ENCODE results near the gene PRKACG. TPM values are rescaled to one million over a fixed set of nuclear protein-coding genes. Genes with fewer than 3 reads are reported as not detected.
A peak's percentile ranks its signal among the peaks of the same experiment; 100 is the strongest.

Gene PRKACG
- total RNA-seq, 6 experiments from 2014 or later = not detected

DNA sequence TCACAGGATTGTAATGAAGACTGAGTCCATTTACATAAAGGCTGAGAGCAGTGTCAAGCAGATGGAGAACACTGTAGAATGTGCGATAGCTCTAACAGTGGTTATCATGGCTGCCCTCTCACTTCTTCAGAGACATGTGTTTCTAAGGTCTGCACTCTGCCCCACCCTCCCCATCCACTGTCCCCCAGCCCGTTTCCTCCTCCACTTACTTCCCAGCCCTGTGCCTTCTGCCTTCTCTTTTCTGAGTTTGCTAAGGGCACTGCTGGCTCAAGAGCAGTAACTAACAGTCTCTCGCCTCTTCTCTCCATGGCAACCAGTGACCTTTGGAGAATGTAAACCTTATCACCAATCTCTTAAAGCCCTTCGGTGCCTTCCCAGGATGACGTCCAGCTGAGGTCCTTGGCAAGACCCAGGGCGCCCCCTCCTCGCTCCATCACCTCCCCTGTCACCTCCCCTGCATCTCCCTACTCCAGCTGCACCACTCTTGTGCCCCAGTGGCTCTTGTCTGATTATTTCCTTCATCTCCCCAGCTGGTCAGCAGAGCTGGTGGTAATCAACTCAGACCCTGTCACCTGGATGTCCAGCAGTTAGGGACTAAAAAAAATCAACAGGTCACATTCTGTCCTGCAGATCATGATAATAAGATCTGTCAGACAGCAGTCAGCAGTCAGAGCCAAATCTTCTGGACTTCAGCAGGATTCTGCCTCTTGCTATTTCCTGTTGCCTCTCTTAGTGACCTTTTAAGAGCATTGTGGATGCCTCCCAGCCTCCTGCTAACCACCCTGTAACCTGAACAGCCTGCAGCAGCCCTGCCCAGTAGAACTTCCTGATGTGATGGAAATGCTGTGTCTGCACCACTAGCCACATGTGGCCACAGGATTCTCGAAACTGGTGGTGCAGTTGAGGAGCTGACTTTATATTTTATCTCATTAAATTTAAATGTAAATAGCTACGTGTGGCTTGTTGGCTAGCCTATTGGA is 30.6 kb upstream of the PRKACG start:
- Mint-ChIP-seq H3K27me3 (ENCODE audit: insufficient read depth) (no peaks in the 10 kb centered on the region; the same call in 1 of the 2 replicates), H3K9me3 (no peaks in the 10 kb centered on the region), H3K4me3 (no peak overlapping the region), H3K27ac (peak overlapping the region; percentile 47; the same call in 1 of the 2 replicates), H3K4me1 (ENCODE audit: low read depth) (peaks cover 9% of the 10 kb centered on the region), H3K36me3 (ENCODE audit: low read depth) (peaks cover 5% of the 10 kb centered on the region; the same call in 1 of the 2 replicates)
- TF ChIP-seq, protein P1, sequence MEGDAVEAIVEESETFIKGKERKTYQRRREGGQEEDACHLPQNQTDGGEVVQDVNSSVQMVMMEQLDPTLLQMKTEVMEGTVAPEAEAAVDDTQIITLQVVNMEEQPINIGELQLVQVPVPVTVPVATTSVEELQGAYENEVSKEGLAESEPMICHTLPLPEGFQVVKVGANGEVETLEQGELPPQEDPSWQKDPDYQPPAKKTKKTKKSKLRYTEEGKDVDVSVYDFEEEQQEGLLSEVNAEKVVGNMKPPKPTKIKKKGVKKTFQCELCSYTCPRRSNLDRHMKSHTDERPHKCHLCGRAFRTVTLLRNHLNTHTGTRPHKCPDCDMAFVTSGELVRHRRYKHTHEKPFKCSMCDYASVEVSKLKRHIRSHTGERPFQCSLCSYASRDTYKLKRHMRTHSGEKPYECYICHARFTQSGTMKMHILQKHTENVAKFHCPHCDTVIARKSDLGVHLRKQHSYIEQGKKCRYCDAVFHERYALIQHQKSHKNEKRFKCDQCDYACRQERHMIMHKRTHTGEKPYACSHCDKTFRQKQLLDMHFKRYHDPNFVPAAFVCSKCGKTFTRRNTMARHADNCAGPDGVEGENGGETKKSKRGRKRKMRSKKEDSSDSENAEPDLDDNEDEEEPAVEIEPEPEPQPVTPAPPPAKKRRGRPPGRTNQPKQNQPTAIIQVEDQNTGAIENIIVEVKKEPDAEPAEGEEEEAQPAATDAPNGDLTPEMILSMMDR (IDR thresholded peaks at IDR 0.05) = no peak
- no peak for DNase-seq

DNA sequence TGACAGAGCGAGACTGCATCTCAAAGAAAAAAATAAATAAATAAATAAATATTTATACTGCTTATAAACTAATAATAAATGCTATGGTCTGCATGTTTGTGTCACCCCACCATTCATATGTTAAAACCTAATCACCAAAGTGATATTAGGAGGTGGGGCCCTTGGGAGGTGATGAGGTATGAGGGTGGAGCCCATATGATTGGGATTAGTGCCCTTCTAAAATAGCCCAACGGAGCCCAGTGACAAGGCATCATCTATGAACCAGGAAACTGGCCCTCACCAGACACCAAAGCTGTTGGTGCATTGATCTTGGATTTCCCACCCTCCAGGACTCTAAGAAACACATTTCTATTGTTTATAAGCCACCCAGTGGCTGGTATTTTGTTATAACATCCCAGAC is 26.7 kb upstream of the PRKACG start:
- H3K4me3 Mint-ChIP-seq = no peak overlapping the region
- no peak for DNase-seq
- H3K27ac Mint-ChIP-seq = no peak overlapping the region
- H3K27me3 Mint-ChIP-seq (ENCODE audit: insufficient read depth) = no peaks in the 10 kb centered on the region; the same call in 1 of the 2 replicates
- H3K36me3 Mint-ChIP-seq (ENCODE audit: low read depth) = no peaks in the 10 kb centered on the region
- peaks cover 20% of the 10 kb centered on the region for H3K4me1 Mint-ChIP-seq (ENCODE audit: low read depth)
- no peaks in the 10 kb centered on the region for H3K9me3 Mint-ChIP-seq
- TF ChIP-seq, protein P1 (IDR thresholded peaks at IDR 0.05) = 0 out of 2 replicates have a peak, but pooled peaks have one; percentile 17

DNA sequence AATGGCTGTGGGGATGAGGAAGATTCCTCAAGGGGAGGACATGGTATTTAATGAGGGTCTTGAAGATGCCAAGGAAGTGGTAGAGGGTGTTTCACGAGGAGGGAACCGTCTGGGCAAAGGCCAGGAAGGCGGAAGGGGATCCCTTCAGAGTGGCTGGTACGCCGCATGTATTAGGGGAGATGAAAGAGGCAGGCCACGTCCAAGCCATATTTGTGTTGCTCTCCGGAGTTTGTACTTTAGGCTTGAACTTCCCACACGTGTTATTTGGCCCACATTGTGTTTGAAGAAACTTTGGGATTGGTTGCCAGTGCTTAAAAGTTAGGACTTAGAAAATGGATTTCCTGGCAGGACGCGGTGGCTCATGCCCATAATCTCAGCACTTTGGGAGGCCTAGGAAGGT is 22.9 kb upstream of the PRKACG start:
- Mint-ChIP-seq H3K27me3 (ENCODE audit: insufficient read depth) (peaks cover 2% of the 10 kb centered on the region), H3K4me3 (peak overlapping the region; percentile 93), H3K4me1 (ENCODE audit: low read depth) (peaks cover 10% of the 10 kb centered on the region), H3K9me3 (no peaks in the 10 kb centered on the region), H3K36me3 (ENCODE audit: low read depth) (no peaks in the 10 kb centered on the region), H3K27ac (peak overlapping the region; percentile 52)
- TF ChIP-seq, protein P1 (IDR thresholded peaks at IDR 0.05) = no peak
- DNase-seq = no peak

DNA sequence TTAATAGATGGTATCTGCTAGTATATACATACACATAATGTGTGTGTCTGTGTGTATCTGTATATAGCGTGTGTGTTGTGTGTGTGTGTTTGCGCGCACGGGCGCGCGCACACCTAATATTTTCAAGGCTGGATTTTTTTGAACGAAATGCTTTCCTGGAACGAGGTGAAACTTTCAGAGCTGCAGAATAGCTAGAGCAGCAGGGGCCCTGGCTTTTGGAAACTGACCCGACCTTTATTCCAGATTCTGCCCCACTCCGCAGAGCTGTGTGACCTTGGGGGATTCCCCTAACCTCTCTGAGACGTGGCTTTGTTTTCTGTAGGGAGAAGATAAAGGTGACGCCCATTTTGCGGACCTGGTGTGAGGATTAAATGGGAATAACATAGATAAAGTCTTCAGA is 22.4 kb upstream of the PRKACG start:
- TF ChIP-seq, protein P1 (IDR thresholded peaks at IDR 0.05) = no peak
- no peak for DNase-seq
- no peaks in the 10 kb centered on the region for H3K36me3 Mint-ChIP-seq (ENCODE audit: low read depth)
- H3K9me3 Mint-ChIP-seq = no peaks in the 10 kb centered on the region
- H3K27ac Mint-ChIP-seq = peak overlapping the region; percentile 81
- H3K27me3 Mint-ChIP-seq (ENCODE audit: insufficient read depth) = peaks cover 2% of the 10 kb centered on the region
- H3K4me1 Mint-ChIP-seq (ENCODE audit: low read depth) = peaks cover 12% of the 10 kb centered on the region
- peak overlapping the region; percentile 93 for H3K4me3 Mint-ChIP-seq

DNA sequence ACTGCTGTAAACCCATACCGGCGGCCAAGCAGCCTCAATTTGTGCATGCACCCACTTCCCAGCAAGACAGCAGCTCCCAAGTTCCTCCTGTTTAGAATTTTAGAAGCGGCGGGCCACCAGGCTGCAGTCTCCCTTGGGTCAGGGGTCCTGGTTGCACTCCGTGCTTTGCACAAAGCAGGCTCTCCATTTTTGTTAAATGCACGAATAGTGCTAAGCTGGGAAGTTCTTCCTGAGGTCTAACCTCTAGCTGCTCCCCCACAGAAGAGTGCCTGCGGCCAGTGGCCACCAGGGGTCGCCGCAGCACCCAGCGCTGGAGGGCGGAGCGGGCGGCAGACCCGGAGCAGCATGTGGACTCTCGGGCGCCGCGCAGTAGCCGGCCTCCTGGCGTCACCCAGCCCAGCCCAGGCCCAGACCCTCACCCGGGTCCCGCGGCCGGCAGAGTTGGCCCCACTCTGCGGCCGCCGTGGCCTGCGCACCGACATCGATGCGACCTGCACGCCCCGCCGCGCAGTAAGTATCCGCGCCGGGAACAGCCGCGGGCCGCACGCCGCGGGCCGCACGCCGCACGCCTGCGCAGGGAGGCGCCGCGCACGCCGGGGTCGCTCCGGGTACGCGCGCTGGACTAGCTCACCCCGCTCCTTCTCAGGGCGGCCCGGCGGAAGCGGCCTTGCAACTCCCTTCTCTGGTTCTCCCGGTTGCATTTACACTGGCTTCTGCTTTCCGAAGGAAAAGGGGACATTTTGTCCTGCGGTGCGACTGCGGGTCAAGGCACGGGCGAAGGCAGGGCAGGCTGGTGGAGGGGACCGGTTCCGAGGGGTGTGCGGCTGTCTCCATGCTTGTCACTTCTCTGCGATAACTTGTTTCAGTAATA is 21.8 kb upstream of the PRKACG start, which contains the start of gene FXN:
Gene FXN (plus strand): TSS at position 315 of the 871 bp plus-strand sequence. CDS start 31 bp downstream, at position 346.
- Mint-ChIP-seq H3K36me3 (ENCODE audit: low read depth) (no peaks in the 10 kb centered on the region), H3K27me3 (ENCODE audit: insufficient read depth) (peaks cover 2% of the 10 kb centered on the region), H3K4me3 (peak within 1 kb of the TSS; percentile 93), H3K4me1 (ENCODE audit: low read depth) (peaks cover 18% of the 10 kb centered on the region), H3K27ac (peak within 1 kb of the TSS; percentile 81), H3K9me3 (no peaks in the 10 kb centered on the region)
- TF ChIP-seq, protein P1 (IDR thresholded peaks at IDR 0.05) = peak; percentile 100
- peak; percentile 66 for DNase-seq

All from HFFc6 (cell line).